Hepatocyte (in vitro differentiated cells): ENCODE results near the gene BEAN1. TPM values are rescaled to one million over a fixed set of nuclear protein-coding genes. Genes with fewer than 3 reads are reported as not detected.

ENCODE experiments used
- DNase-seq: peaks from one replicate; pipeline ENCODE4 v3.0.0-alpha.2; 2016; ENCODE audit warnings: low spot score
- H2AFZ ChIP-seq: fragments of 200-600 bp; sonication (generic); 2 replicates; pipeline ENCODE4 v1.6.0; 2016; ENCODE audit warnings: antibody characterized with exemption, mild to moderate bottlenecking
- H3K27ac ChIP-seq: fragments of 200-600 bp; sonication (generic); 2 replicates; pipeline ENCODE4 v1.5.1; 2016; ENCODE audit warnings: mild to moderate bottlenecking
- H3K27me3 ChIP-seq: fragments of 200-600 bp; sonication (generic); 2 replicates; pipeline ENCODE4 v1.6.1; 2016
- H3K36me3 ChIP-seq: fragments of 200-600 bp; sonication (generic); replicated peaks from 2 replicates; pipeline ENCODE4 v1.5.1; 2016; ENCODE audit warnings: low read depth; ENCODE audit not compliant: insufficient read depth
- H3K4me1 ChIP-seq: fragments of 200-600 bp; sonication (generic); 2 replicates; pipeline ENCODE4 v1.5.1; 2016; ENCODE audit warnings: mild to moderate bottlenecking, moderate library complexity; ENCODE audit not compliant: insufficient read depth
- H3K4me2 ChIP-seq: fragments of 200-600 bp; sonication (generic); 2 replicates; pipeline ENCODE4 v1.6.0; 2016
- H3K4me3 ChIP-seq: fragments of 200-600 bp; sonication (generic); 2 replicates; pipeline ENCODE4 v1.5.1; 2016; ENCODE audit warnings: mild to moderate bottlenecking
- H3K79me2 ChIP-seq: fragments of 200-600 bp; sonication (generic); 2 replicates; pipeline ENCODE4 v1.6.0; 2017; ENCODE audit warnings: mild to moderate bottlenecking
- H3K9me2 ChIP-seq: fragments of 200-600 bp; sonication (generic); replicated peaks from 2 replicates; pipeline ENCODE4 v1.6.0; 2017; ENCODE audit warnings: mild to moderate bottlenecking; ENCODE audit not compliant: insufficient read depth
- H3K9me3 ChIP-seq: fragments of 200-600 bp; sonication (generic); 2 replicates; pipeline ENCODE4 v1.5.1; 2016; ENCODE audit warnings: low read depth, mild to moderate bottlenecking
- H4K20me1 ChIP-seq: fragments of 200-600 bp; sonication (generic); 2 replicates; pipeline ENCODE4 v1.6.0; 2016; ENCODE audit warnings: mild to moderate bottlenecking; ENCODE audit not compliant: insufficient read depth, poor library complexity, severe bottlenecking
- CTCF ChIP-seq: fragments of 200-600 bp; sonication (generic); IDR thresholded peaks from 2 replicates; pipeline ENCODE4 v1.5.1; 2016; ENCODE audit warnings: antibody characterized with exemption, mild to moderate bottlenecking; ENCODE audit not compliant: poor library complexity
- EZH2 ChIP-seq: fragments of 200-600 bp; sonication (generic); IDR thresholded peaks from 2 replicates; pipeline ENCODE4 v1.6.1; 2016; ENCODE audit warnings: antibody characterized with exemption, mild to moderate bottlenecking, borderline replicate concordance
- EZH2phosphoT487 ChIP-seq: fragments of 200-600 bp; sonication (generic); IDR thresholded peaks from one replicate; pipeline ENCODE4 v1.6.1; 2018; ENCODE audit warnings: antibody characterized with exemption, mild to moderate bottlenecking, low read depth, moderate library complexity; ENCODE audit not compliant: unreplicated experiment, severe bottlenecking
- WGBS: methylation state at CpG from one replicate; pipeline ENCODE4 v1.1.6; 2016; ENCODE audit warnings: low lambda C conversion rate; ENCODE audit errors: missing lambda C conversion rate; 5-methylcytosine and 5-hydroxymethylcytosine counted together
- polyA plus RNA-seq: library from polyadenylated mRNA; unstranded; fragments of >200 nt; fragmentation: Nextera tagmentation; extraction: Ambion mirVana; gene quantifications from 2 replicates; pipeline ENCODE4 v1.2.1, GENCODE V29; 2016
- total RNA-seq: library from RNA; depleted of rRNA; stranded (reverse); fragments of >200 nt; gene quantifications from 2 replicates; pipeline ENCODE4 v1.2.3, GENCODE V29; 2014

The BEAN1 gene
- total and polyA plus RNA-seq, 2 experiments from 2014 or later: 0.63 to 1.8 TPM

- H3K36me3 ChIP-seq: no peaks in the 10 kb centered on the region
- no peaks in the 10 kb centered on the region for H3K9me2 ChIP-seq
- WGBS: 73% methylated on average over 1 of the region's 1 CpG
- no peak for TF ChIP-seq EZH2phosphoT487
- no peak for TF ChIP-seq EZH2
- no peak for TF ChIP-seq CTCF
- no peak overlapping the region for H3K4me3 ChIP-seq
- H3K9me3 ChIP-seq: no peaks in the 10 kb centered on the region
- H3K79me2 ChIP-seq: no peaks in the 10 kb centered on the region
- no peaks in the 10 kb centered on the region for H3K4me1 ChIP-seq
- DNase-seq: no peak
- H3K27ac ChIP-seq: no peak overlapping the region
- H4K20me1 ChIP-seq: no peaks in the 10 kb centered on the region
- H3K4me2 ChIP-seq: no peak overlapping the region
- H2AFZ ChIP-seq: no peak overlapping the region
- no peaks in the 10 kb centered on the region for H3K27me3 ChIP-seq
Measured at GRCh38 chr16:66454751-66455150, 27.7 kb downstream of the BEAN1 start.

- Histone ChIP-seq H3K79me2 (no peaks in the 10 kb centered on the region), H3K27me3 (peaks cover 5% of the 10 kb centered on the region), H3K9me3 (no peaks in the 10 kb centered on the region), H3K4me3 (no peak overlapping the region), H3K36me3 (no peaks in the 10 kb centered on the region), H4K20me1 (no peaks in the 10 kb centered on the region), H3K4me2 (no peak overlapping the region), H3K4me1 (no peaks in the 10 kb centered on the region), H3K27ac (no peak overlapping the region), H2AFZ (no peak overlapping the region), H3K9me2 (no peaks in the 10 kb centered on the region)
- WGBS: 70% methylated on average over 1 of the region's 1 CpG
- no peak for TF ChIP-seq CTCF
- no peak for TF ChIP-seq EZH2
- TF ChIP-seq EZH2phosphoT487: no peak
- no peak for DNase-seq
Measured at GRCh38 chr16:66455970-66456369, 28.9 kb downstream of the BEAN1 start.

- Histone ChIP-seq H4K20me1 (no peaks in the 10 kb centered on the region), H2AFZ (no peak overlapping the region), H3K36me3 (no peaks in the 10 kb centered on the region), H3K4me3 (no peak overlapping the region), H3K9me3 (no peaks in the 10 kb centered on the region), H3K9me2 (no peaks in the 10 kb centered on the region), H3K79me2 (no peaks in the 10 kb centered on the region), H3K27ac (no peak overlapping the region), H3K27me3 (peaks cover 10% of the 10 kb centered on the region), H3K4me2 (no peak overlapping the region), H3K4me1 (no peaks in the 10 kb centered on the region)
- no peak for DNase-seq
- 44% methylated on average over 4 of the region's 4 CpGs for WGBS
- TF ChIP-seq CTCF (no peak), EZH2 (no peak), EZH2phosphoT487 (no peak)
Measured at GRCh38 chr16:66457888-66458287, 30.8 kb downstream of the BEAN1 start.

- no peak overlapping the region for H3K4me3 ChIP-seq
- H3K27ac ChIP-seq: no peak overlapping the region
- H3K27me3 ChIP-seq: peaks cover 10% of the 10 kb centered on the region
- no peaks in the 10 kb centered on the region for H3K79me2 ChIP-seq
- TF ChIP-seq EZH2phosphoT487 (no peak), CTCF (no peak), EZH2 (no peak)
- no peak overlapping the region for H2AFZ ChIP-seq
- no peaks in the 10 kb centered on the region for H3K36me3 ChIP-seq
- H4K20me1 ChIP-seq: no peaks in the 10 kb centered on the region
- H3K4me1 ChIP-seq: no peaks in the 10 kb centered on the region
- H3K4me2 ChIP-seq: no peak overlapping the region
- H3K9me3 ChIP-seq: no peaks in the 10 kb centered on the region
- 92% methylated on average over 4 of the region's 5 CpGs for WGBS
- no peaks in the 10 kb centered on the region for H3K9me2 ChIP-seq
- DNase-seq: no peak
Measured at GRCh38 chr16:66458292-66458691, 31.2 kb downstream of the BEAN1 start.
